HepG2 (cell line): ENCODE measurements around the gene IL2RA.

Experiments used
- CTCF ChIP-seq: sonication (generic); formaldehyde crosslinking; IDR thresholded peaks from 2 replicates; pipeline ENCODE4 v1.5.0; 2020; ENCODE audit warnings: mild to moderate bottlenecking, missing genetic modification reagents, moderate library complexity
- NFYB ChIP-seq: sonication (generic); formaldehyde crosslinking; IDR thresholded peaks from 2 replicates; pipeline ENCODE4 v1.4.0; 2020; ENCODE audit warnings: missing genetic modification reagents
- PBX2 ChIP-seq: IDR thresholded peaks from 2 replicates; pipeline ENCODE4 v1.6.1; 2016; ENCODE audit warnings: control low read depth
- TCF7L2 ChIP-seq: IDR thresholded peaks from 2 replicates; pipeline ENCODE4 v1.6.1; 2011; ENCODE audit warnings: mild to moderate bottlenecking, low read depth, low read length, moderate library complexity
- ZNF577 ChIP-seq: sonication (generic); formaldehyde crosslinking; IDR thresholded peaks from 2 replicates; pipeline ENCODE4 v1.4.0; 2020; ENCODE audit warnings: mild to moderate bottlenecking, low read depth, missing genetic modification reagents, borderline replicate concordance
- ZZZ3 ChIP-seq: sonication (generic); formaldehyde crosslinking; IDR thresholded peaks from 2 replicates; pipeline ENCODE4 v1.4.0; 2020; ENCODE audit warnings: missing genetic modification reagents, mild to moderate bottlenecking, borderline replicate concordance

GRCh38 chr10:5963591-5963990 is 98.6 kb downstream of the IL2RA start:
- TF ChIP-seq CTCF (CRISPR knock-in tag) (no peak), ZZZ3 (CRISPR knock-in tag) (no peak), PBX2 (CRISPR knock-in tag) (no peak), TCF7L2 (no peak), NFYB (CRISPR knock-in tag) (no peak), ZNF577 (CRISPR knock-in tag) (no peak)
